NB4 (cell line): Measurements from ENCODE around the gene ATP2A3.

ENCODE experiments used
- DNase-seq: peaks from one replicate; pipeline ENCODE4 v3.0.0; 2010; ENCODE audit warnings: low read depth
- H3K4me3 ChIP-seq: one replicate; pipeline ENCODE4 v1.5.1; 2011; ENCODE audit warnings: mild to moderate bottlenecking, low read depth, low read length, moderate library complexity
- MAX ChIP-seq: IDR thresholded peaks from 2 replicates; pipeline ENCODE4 v1.6.1; 2011; ENCODE audit warnings: low read depth, low read length
- MYC ChIP-seq: IDR thresholded peaks from 2 replicates; pipeline ENCODE4 v1.6.1; 2011; ENCODE audit warnings: low read depth, low read length
- POLR2A ChIP-seq: IDR thresholded peaks from 2 replicates; pipeline ENCODE4 v1.6.1; 2011; ENCODE audit warnings: mild to moderate bottlenecking; ENCODE audit not compliant: insufficient read length; ENCODE audit errors: extremely low read depth
- TF ChIP-seq, protein P1 (sequence below): IDR thresholded peaks from one replicate; pipeline ENCODE4 v1.5.1; 2012; ENCODE audit warnings: low read depth, low read length

The ATP2A3 gene

GRCh38 chr17:3961564-3962047, 2.6 kb downstream of the ATP2A3 start:
- DNase-seq: peak; percentile 65
- TF ChIP-seq, protein P1, sequence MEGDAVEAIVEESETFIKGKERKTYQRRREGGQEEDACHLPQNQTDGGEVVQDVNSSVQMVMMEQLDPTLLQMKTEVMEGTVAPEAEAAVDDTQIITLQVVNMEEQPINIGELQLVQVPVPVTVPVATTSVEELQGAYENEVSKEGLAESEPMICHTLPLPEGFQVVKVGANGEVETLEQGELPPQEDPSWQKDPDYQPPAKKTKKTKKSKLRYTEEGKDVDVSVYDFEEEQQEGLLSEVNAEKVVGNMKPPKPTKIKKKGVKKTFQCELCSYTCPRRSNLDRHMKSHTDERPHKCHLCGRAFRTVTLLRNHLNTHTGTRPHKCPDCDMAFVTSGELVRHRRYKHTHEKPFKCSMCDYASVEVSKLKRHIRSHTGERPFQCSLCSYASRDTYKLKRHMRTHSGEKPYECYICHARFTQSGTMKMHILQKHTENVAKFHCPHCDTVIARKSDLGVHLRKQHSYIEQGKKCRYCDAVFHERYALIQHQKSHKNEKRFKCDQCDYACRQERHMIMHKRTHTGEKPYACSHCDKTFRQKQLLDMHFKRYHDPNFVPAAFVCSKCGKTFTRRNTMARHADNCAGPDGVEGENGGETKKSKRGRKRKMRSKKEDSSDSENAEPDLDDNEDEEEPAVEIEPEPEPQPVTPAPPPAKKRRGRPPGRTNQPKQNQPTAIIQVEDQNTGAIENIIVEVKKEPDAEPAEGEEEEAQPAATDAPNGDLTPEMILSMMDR: no peak
- TF ChIP-seq MAX: no peak
- no peak for TF ChIP-seq POLR2A
- H3K4me3 ChIP-seq: peak overlapping the region; percentile 85

DNA sequence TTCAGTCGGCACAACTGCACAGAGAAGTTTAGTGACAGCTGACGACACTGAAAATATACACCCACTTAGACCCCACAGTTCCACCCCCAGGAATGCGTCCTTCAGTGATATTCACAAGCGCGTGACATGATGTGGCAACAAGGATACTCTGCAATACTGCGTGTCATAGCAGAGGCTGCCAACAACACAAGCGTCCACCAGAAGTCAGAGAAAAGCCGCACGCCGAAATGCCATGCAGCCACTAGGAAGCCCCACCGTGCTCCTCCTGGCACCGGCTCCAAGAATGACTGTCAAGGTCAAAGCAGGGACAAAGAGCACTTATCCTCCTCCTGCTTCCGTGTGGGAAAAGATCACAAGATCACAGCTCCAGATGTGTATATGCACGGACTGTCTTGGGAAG, 3.5 kb downstream of the ATP2A3 start:
- no peak for DNase-seq
- no peak for TF ChIP-seq POLR2A
- no peak overlapping the region for H3K4me3 ChIP-seq

DNA sequence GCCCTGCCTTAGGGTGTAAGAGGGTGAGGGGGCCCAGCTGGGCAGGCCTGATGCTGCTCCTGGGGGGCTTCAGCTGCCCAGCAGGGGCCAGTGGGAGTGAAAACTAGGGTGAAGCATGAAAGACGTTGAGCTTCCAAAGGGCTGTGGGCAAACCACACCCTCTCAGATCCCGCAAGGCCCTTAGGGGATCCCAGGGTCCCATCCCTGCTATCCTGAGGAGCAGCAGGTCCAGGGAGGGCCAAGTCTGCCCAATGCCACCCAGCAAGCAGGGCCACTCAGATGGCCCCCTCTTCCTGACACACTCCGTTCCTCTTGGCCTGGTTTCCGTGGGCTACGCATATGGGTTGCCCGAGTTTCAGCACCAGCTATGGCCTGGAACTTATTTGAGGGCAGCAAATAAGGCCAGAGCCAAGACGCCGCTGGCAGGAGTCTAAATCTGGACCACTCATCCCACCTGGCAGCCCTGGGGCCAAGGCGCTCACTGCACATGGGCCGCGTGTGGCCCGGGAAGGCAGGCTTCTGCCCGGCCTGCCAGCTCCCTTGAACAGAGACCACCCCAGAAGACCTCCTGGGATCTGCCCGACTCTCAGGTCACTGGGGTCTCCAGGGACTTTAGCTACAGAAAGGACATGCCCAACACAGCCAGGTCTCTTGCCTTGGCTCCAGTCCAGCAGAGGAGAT, 4.2 kb downstream of the ATP2A3 start:
- no peak overlapping the region for H3K4me3 ChIP-seq
- DNase-seq: no peak
- TF ChIP-seq, protein P1: no peak
- TF ChIP-seq MAX (no peak), MYC (no peak), POLR2A (no peak)

GRCh38 chr17:3959295-3959899, 4.8 kb downstream of the ATP2A3 start:
- TF ChIP-seq POLR2A: no peak
- no peak for TF ChIP-seq MYC
- TF ChIP-seq MAX: no peak
- TF ChIP-seq, protein P1: no peak
- no peak overlapping the region for H3K4me3 ChIP-seq
- DNase-seq: no peak

DNA sequence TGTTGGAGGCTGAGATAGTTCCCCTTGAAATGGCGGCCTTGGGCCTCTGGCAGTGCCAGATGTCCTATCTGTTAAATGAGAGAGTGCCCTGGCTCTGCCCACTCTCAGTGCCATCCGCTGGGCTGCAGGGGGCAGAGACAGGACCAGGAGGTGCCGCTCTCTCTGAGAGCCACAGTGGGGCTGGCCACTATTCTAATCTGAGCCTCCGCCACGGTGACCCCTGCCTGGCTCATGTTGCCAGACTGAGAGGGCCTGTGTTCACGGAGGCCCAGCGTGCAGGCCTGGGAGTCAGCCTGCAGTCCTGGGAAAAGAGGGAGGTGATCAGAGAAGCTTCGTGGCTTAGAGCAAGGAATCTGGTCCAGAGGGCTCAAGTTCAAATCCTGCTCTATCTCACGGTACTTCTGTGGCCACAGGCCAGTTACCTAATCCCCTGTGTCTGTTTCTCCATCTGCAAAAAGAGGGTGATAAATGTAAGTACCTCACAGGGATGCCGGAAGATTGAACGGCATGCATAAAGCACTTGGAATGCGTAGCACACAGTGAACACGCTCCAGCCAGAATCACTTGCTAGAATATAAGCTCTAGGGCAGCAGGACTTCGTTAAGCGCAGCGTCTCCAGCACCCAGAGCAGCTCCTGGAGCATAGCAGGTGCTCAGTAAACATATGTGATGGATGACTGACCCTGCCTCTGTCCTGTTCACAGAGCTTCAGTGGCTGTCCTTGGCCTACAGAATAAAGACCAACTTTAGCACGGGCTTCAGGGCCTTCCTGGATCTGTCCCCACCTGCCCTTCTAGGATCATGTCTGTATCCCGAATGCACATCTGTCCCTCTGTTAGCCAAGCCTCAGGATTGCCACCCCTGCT, 6.3 kb downstream of the ATP2A3 start:
- H3K4me3 ChIP-seq: no peak overlapping the region
- no peak for DNase-seq
- TF ChIP-seq, protein P1: no peak
- no peak for TF ChIP-seq MYC
- no peak for TF ChIP-seq POLR2A
- TF ChIP-seq MAX: no peak

GRCh38 chr17:3956983-3957382, 7.3 kb downstream of the ATP2A3 start:
- DNase-seq: no peak
- no peak for TF ChIP-seq MAX
- TF ChIP-seq, protein P1: no peak
- no peak for TF ChIP-seq MYC
- TF ChIP-seq POLR2A: no peak
- no peak overlapping the region for H3K4me3 ChIP-seq
